Iris pigment epithelial cell (primary cell): Measurements from ENCODE around the gene SH3PXD2A.

Experiments used
- DNase-seq: peaks from one replicate; pipeline ENCODE4 v3.0.0-alpha.2; 2011; ENCODE audit warnings: low read depth

The SH3PXD2A gene

GRCh38 chr10:103706762-103707161, 148.6 kb downstream of the SH3PXD2A start:
- no peak for DNase-seq

DNA sequence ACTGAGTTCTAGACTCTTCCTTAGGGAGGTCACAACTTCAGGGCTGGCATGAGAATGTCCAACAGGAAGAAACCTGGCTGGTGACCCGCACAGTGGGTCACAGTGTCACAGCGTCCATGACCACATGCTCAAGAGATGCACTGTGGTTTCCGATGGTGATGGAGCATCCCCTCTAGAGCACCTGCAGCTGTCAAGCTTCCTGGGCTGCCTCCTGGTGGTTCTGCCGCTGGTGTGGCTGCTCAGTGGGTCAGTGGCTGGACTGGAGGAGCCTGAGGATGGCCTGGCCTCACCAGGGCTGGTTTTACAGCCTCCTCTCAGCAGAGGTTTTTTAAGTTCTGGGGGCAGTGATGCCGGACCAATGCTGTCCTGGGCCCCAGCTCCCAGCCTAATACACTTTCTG, 149.3 kb downstream of the SH3PXD2A start:
- no peak for DNase-seq

- DNase-seq = no peak
Observed at GRCh38 chr10:103703941-103704919, 151.1 kb downstream of the SH3PXD2A start.

- no peak for DNase-seq
Observed at GRCh38 chr10:103701380-103702222, 153.8 kb downstream of the SH3PXD2A start.

- DNase-seq = no peak
Observed at GRCh38 chr10:103700436-103700715, 155.0 kb downstream of the SH3PXD2A start.

DNA sequence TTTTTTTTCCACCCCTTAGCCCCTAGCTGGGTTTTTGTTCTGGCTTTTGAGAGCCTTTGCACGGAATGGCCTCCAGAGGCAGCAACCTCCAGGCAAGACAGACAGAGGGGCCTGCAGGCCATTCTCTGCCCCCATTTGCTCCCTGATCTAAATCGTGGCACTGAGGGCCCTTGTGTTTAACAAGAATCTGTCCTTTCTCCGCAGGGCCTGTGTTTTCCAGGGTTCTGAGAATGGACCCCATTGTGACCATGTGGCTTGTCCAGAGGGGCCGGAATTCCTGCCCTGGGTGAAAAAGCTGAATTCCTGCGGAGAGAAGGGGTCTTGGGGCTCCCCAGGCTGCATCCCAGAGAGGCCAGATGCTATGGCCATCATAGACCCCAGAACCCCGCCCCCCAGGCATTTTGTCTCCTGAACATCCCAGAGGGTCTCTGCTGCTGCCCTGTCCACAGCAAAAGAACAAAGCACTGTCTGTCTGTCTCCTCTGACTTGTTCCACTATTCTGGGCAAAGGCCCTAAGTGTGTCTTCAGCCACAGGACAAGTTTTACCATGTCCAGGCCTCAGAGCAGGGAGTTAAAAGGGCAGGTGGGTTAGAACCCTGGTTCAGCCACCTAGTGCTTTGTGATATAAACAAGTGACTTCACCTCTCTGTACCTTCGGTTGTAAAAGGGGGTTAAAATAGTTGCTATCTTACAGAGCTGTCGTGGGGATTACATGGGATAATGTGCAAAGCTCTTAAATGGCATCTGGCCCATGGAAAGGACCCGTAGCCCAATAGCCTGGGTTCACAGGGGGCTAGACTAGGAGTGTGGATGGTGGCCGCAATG, 155.6 kb downstream of the SH3PXD2A start:
- DNase-seq = no peak

DNA sequence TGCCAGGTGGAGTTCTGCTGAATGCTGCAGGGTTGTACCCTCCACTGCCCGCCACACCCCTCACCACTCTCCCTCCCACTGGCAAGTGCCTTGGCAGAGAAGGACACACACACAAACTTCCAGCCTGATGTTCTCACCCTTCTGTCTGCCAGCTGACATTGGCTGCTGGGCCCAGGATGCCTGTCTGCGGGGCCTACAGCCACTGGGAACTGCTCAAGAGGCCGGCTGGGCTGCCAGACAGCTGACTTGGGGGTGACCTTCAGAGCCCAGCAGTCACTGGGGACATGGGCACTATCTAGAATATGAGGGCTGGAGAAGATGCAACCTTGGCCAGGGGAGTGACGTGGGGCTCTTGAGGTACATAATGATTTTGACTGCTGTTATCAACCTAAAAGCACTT, 157.1 kb downstream of the SH3PXD2A start:
- no peak for DNase-seq

- DNase-seq = no peak
Observed at GRCh38 chr10:103697787-103698186, 157.6 kb downstream of the SH3PXD2A start.

DNA sequence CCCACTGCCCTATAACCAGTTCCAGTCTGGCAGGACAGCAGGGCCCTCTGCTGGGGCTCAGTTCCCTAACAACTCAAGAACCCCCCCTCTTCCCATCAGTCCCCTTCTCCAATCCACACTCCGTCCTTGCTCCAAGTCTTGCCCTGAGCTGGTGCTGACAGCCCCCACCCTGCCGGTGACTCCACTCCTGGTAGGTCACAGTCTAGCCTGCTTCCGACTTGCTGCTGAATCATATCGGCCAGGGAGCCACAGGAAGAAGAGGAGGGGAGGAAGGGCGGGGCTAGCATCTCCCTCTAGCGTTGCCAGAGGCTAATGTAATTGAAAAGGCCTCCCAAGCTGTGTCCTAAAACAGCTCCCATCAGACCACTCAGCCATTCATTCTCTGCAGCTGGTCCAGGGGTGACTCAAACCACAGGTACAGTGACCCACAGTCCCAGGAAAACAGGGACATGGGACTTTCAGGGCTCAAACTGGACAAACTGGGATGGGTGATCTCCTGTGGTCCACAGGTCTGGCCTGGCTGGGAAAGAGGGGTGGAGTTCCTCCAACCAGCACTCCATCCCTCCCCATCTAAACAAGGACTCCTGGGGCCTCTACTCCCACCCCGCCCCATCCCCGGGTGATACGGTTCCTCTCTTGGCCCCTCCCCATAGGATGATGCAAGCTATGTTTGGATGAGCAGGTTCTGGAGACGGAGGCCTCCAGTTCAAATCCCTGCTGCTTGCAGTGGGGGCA, 158.8 kb downstream of the SH3PXD2A start:
- peak; percentile 96 for DNase-seq

DNA sequence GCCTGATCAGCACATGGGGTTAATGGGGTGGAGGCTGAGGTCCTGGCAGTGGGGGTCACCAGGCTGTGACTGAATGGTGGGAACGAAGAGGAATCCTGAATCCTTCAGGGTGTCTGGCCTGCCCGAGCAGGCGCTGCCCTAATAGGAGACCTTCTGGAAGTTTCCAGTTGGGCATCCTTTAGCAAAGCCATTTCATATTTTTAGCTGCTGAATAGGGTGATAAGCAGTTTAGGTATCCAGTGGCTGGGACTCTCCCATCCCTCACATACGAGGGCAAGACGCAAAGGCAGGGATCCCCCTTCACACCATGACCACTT, 159.3 kb downstream of the SH3PXD2A start:
- DNase-seq = no peak

GRCh38 chr10:103695584-103696005, 159.8 kb downstream of the SH3PXD2A start:
- DNase-seq = peak; percentile 72

DNA sequence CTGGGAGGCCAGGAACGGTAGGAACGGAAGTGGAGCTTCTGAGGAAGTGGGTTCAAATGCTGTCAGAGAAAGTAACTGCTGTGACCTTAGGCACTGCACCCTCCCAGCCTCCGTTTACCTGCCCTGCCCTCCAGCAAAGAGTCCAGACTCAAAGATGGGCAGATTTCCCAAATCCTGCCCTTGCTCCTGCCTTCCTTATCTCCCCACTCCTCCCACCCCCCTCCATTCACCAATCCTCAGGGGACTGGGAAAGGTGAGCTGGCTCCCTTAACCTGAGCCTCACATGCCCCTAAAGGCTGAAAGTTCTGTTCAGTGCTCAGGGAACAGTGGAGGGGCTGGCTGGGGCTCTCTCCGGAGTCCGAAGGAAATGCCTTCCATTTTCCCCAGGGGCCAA, 161.6 kb downstream of the SH3PXD2A start:
- no peak for DNase-seq

GRCh38 chr10:103692952-103693811, 162.2 kb downstream of the SH3PXD2A start:
- DNase-seq = no peak

DNA sequence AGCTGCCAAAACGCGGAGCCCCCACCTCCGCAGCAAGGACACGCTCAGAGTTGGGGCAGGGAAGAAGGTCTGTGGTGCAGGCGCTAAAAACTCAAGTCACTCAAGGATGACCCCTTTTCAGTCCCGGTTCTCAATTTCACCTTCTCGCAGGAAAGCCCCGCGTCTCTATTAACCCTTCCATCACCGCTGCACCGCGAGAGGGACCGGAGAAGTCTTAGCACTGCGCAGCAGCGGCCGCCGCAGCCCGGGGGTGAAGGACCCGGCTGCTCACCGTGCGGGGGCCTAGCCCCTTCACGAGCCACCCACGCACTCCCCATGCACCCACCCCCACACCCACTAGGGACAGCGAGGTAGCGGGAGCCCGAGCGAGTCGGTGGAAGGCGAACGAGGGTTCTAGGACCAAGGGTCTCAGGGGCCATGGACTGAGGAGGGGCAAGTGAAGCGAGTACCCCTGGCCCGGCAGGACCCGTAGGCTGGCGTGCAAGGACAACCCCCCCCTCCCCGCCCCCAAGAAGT, 162.9 kb downstream of the SH3PXD2A start:
- DNase-seq = no peak

GRCh38 chr10:103691723-103692435, 163.5 kb downstream of the SH3PXD2A start:
- DNase-seq = peak; percentile 22

- DNase-seq = no peak
Observed at GRCh38 chr10:103691267-103691666, 164.1 kb downstream of the SH3PXD2A start.

GRCh38 chr10:103690281-103690680, 165.1 kb downstream of the SH3PXD2A start:
- DNase-seq = no peak

- DNase-seq = peak; percentile 31
Observed at GRCh38 chr10:103688491-103688890, 166.9 kb downstream of the SH3PXD2A start.

GRCh38 chr10:103687718-103688117, 167.7 kb downstream of the SH3PXD2A start:
- DNase-seq = no peak

GRCh38 chr10:103687172-103687571, 168.2 kb downstream of the SH3PXD2A start:
- DNase-seq = no peak
